Stimulated activated CD4-positive, alpha-beta T cell treated with anti-CD3 and anti-CD28 coated beads, Interleukin-2, amount 100 ng/mL, for 24 hours (primary cell): ENCODE data around the gene OBP2B.
"Not testable (repeated sequence)": the region's sequence is repeated elsewhere in the genome, so short reads cannot be mapped to it uniquely, and the experiment has no call there.

Source experiments
- DNase-seq, 2 donors: peaks; one replicate each; pipeline ENCODE4 v3.0.0-alpha.2; 2020

The OBP2B gene

DNA sequence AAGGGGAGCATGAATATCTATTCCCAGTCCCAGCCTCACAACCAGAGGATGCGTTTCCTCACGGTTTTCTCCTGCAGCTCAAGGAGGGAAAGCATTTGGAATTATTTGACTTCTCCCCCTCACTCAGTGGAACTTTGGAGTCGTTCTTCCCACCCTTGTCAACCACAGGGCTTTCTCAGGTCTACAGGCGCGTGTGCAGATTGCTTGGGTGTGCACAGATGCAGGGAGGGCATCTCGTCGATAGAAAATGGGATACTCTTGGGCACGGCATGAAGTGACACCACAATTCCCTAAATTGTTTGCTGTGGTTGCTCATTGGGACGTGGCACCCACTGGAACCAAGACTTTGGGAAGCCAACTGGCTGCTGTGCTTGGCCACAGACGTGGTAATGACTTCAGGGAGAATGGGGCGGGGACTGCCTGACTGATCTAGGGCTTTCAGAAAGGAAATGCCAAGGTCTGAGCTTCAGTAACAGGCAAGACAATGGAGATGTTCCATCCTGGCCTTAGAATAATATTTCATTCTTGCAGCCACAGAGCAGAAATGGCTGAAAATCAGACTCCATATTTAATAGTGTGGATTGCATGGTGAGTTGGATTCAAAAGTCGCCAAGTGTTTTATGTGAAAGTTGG is 12.2 kb upstream of the OBP2B start:
- DNase-seq: no peak

DNA sequence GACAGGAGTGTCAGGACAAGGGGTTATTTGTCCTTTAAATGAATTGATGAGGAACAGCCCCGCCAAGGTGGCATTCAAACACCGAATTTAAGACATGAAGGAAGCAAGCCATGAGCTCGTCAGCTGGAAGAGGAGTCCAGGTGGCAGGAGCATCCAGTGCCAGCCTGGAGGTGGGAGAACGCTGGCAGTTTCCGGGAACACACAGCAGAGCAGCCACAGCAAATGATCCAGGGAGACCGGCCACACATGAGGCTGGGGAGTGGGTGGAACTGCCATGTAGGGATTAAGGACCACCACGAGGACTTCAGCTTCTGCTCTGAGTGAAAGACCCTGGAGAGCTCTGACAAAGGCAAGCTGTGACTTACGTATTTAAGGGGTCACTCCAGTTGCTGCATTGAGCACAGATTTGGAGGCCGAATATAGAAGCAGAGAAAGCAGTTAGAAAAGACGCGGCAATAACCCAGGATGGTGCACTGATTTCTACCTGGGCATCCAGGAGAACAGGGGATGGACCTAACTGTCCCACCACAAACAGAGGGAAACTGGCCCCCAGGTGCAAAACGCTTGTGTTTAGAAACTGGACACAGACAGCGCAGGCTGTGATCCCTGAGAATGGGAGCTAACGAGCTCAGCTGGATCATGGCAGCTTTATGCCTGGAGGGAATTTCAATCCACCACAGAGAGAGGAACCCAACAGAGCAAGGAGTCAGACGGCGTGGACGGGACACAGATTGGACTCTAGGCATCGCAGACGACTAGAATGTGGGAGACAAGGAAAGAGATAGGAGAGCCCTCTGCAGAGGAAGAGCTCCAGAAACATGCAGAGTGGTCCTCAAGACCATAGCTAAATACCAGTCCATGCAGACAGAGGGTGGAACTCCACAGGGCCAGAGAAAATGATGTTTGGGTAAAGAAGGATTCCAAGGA is 9.3 kb upstream of the OBP2B start:
- not testable (repeated sequence) for DNase-seq

DNA sequence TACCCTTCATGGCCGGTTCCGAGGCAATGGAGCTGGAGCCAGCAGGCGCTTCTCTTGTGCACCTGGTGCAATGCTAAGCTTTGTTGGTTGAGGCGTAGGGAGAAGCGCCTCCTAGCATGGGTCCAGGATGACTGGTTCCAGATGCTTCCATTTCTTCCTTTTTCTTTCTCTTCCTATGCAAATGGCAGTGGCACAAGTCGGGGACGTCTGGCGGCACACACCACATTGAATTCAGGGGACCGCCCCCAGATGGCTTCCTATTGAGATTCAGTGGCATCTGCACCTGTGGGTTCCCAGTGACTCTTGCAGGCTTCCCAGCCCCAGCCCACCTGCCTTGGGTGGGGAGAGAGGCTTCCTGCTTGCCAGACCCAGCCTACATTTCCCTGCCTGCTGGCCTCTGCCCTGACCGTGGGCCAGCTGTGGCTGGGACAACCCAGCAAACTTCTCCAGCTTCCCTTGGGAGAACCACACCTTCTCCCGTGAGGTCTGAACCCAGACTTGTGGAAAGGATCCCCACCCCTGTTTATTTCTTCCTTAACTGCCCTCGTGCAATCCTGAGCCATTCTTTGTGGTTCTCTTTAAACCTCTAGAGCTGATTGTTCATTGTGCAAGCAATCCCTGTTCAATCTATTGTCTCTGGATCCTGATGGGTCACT is 8.4 kb upstream of the OBP2B start:
- not testable (repeated sequence) for DNase-seq

DNA sequence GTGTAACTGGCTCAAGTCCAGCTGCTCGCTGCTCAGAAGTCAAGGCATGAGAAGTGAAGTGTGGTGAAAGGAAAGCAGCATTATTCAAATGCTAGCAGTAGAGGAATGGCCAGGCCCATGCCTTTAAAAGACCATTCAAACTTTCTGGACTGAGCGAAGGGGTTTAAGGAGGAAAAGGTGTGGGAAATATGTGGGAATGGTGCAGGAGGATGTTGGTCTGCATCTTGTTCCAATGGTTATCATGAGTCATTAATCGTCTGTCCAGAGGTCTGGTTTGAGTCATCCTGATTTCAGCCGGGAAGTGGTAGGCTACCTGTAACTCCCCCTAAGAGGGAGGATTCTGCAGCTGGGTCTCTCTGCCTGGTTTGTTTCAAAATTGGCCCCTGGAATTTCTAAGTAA is 5.2 kb upstream of the OBP2B start:
- DNase-seq: not testable (repeated sequence)

DNA sequence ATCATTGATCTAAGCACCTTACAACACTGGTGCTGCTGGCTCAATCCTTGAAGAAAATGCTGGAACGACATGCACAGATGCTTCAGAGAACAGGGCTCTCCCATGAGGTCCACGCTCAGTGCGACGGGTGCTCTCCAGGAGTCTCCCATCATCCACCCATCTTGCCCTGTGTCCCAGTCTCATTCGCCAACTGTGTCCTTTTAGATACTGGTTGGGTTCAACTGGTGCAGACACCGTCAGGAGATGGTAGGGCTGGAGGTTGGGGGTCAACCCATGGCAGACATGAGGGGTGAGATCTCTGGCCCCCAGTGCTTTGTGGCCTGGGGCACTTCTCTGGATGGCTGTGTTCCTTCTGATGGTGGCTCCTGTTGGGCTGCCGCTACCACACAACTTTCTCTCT is 1.6 kb upstream of the OBP2B start:
- no peak for DNase-seq

DNA sequence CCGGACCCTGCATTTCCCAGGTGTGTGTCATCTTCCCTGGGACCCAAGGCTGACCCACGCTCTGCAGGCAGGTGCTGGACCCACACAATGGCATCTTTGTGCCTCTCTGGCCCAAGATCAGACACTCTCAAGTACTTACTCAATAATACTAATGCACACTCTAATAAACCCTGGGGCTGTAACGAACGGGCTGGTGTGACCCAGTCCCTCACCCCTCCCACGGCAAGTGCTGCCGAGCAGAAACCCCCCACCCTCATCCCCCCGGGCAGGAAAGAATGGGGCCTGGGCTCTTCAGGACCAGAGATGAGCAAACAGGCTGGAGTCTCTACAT is 1.1 kb upstream of the OBP2B start:
- DNase-seq: no peak

DNA sequence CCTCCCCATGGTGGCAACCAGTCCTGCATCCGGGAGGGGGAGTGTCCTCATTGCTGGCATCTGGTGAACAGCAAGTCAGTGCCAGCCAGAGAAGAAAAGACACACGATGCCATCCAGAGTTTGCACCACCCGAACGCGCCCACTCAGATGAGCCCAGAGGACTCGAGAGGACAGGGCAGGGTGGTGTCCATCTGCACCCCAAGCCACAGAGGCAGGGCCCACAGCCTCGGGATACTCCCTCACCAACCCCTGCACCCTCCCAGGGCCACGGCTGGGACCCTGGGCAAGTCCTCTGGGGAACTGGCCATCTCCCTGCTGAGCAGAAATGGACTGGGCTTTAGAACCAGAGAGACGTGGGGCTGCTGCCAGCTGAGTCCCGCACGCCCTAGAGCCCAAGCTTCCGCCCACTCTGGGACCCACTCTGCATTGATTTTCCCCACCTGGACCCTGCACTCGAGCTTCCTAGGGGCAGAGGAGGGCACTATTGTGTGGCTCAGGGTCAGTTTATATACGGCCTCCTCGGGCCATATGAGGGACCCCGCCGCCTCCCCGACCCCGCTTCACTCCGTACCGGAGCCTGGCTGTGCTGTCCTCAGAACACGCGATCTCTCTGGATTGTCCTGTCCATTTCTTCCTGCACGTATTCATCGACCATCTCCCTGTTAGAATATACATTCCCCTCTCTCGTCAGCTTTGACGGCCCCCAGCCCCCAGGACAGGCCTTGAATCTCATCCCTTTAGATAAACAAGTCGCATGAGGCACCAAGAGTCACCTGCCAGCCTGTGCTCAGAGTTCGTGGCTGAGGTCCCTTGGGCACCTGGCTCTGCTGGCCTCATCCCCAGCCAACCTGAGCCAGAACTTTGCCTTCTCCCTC is 514 bp upstream of the OBP2B start:
- not testable (repeated sequence) for DNase-seq

DNA sequence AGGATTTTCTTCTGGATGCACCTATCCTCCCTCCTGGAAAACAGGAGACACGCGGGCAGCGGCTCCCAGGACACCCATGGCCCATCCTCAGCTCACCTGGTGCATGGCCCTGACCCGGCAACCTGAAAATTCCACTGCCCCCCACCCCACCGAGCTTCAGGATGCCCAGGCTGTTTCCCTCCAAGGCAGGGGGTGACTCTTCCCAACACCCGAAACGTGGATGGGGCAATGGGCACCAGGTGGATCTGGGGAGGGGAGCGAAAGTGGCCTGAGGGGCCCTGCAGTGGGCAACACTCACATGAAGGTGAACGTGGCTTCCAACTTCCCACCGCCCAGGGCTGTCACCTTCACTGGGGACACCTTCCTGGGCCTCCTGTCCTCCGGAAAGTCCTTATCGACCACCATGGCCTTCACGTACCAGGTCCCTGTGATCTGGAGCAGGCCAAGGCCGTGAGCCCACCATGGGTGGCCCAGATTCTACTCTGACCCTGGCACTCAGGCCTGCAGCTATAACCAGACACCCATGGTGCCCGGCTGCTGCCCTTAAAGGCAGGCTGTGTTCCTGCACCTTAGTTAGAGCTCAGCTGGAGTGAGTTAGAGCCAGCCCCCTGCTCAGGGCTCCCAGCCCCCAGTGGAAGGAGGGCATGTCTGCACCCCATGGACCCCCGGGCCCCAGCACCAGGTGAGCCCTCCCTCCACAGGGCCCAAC is 725 bp downstream of the OBP2B start:
- DNase-seq: not testable (repeated sequence)

DNA sequence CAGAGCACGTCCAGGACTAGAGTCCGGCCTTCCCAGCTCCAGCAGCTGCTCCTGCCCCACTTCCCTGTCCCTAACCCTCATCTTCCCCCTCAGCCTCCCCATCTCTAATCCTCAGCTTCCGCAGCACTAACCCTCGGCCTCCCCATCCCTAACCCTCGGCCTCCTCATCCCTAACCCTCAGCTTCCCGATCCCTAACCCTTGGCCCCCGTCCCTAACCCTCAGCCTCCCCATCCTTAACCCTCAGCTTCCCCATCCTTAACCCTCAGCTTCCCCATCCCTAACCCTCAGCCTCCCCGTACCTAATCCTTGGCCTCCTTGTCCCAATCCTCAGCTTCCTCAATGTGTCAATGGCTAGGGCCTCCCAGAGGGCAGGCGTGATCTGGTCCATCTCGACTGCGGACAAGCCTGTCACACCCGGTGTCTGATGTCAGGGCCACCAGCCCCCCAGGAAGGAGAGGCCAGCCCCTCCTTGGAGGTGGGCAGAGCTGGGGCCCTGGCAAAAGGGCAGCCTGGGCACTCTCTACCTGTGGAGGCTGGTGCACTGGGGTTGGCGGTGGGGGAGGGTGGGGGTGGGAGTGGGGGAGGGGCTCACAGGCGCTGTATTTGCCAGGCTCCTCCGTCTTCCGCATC is 1.4 kb downstream of the OBP2B start:
- no peak for DNase-seq

DNA sequence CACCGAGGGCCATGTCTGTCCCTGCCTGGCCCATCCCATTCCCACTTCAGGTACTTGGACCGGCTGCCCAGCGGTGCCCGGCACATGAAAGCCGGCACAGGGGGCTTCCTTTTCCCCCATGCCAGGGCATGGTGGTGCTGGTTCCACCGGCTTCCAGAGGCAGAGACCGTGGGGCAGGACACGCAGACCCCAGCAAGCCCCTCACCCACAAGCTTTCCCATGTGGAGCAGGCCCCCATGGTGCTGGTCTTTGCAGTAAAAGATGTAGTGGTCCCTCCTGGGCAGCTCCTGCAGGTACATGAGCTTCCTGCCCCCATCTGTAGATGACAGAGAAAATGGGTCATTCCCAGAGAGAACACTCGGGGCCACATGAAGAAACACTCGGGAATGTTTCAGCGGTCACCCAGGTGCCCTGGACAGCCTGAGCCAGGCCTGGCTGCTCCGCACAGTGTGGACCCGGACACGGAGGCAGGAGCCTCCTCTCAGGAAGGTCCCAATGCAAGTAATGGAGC is 2.0 kb downstream of the OBP2B start:
- no peak for DNase-seq

DNA sequence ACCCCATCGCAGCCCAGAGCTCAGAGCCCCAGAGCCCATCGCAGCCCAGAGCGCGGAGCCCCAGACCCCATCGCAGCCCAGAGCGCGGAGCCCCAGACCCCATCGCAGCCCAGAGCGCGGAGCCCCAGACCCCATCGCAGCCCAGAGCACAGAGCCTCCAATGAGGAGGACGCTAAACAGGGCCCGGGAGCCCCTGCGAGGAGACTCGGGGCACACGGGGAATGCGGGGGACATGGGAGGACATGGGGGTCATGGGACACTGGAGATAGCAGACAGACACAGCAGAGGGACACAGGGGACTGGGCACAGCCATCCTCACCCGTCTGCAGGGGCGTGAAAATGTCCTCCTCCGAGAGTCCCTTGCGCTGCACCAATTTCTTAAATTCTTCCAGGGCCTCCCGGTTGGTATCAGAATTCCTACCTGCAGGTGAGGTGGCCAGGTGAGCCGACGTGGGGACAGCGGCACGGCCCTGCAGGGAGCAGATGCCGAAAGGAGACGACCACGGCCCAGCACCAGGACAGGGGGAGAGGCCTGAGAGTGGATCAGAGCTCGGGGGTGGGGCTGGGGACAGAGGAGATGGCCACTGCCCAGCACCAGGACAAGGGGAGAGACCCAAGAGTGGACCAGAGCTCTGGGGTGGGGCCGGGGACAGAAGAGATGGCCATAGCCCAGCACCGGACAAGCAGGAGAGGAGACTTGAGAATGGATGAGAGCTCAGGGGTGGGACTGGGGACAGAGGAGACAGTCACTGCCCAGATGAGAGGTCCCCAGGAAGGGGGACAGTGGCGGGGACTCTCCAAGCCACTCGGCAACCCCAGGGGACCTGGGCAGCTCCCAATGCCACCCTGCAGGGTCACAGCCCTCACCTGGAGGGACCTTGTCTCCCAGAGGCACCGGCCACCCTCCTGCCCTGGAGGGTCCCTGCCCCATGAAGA is 2.8 kb downstream of the OBP2B start:
- no peak for DNase-seq

DNA sequence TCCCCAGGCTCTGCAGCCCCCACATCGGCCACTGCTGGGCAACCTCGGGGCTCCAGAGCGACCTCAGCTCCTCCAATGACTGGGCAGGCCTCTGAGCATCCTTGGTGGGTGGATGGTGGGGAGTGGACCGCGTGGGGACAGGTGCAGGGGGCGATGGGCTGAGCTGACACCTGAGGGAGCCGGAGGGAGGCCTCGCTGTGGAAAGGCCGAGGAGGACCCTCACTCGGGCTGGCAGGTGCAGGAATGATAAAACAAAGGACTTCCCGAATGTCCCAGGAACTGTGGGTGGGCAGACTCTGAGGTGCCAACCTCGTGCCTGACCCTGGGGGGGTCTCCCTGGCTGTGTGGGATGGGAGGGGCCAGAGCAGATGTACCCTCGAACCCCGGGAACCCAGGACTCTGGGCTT is 3.6 kb downstream of the OBP2B start:
- not testable (repeated sequence) for DNase-seq

DNA sequence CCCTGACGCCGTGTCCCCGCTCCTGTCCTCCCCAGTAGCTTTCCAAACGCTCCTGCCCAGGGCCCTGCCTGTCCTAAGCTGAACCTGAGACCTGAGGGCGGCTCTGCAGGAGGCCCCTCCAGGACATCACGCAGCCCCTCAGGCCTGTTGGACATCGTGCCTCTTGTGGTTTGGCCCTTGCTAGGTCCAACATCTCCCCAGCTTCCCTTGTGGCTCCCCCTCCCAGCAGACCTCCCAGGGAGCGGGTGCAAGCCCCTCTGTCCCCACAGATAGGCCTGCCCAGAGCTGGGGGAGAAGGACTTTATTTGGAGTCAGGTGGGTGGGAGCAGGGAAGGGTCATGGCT is 4.1 kb downstream of the OBP2B start:
- DNase-seq: no peak

DNA sequence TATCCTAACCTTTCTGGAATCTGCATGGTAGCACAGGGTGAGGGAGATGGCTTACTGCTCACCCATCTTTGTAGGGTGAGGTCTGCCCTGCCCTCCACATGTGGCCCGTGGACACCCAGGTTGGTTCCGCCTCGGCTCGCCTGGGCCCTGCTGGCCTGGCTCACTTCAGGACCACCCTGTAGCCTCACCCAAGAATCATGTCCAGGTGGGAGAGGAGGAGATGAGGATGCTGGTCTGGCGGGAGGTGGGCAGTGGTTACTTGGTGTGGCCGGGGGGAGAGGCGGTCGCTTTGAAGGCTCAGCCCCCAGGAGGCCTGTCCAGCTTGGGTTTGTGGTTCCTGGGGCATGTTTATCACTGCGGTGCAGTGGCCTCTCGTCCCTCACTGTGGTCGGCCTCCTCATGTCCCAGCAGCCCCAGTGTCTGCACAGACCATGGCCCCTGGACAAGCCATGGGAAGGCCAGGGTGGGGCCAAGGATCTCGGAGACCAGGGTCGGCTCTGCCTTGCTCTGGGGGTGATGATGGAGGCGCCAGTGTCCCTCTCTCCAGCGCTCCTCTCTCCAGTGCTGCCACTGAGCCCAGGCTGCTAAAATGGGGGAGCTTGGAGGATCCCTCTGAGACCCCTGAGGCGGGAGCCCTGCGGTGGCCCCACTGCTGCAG is 4.6 kb downstream of the OBP2B start:
- DNase-seq: no peak

DNA sequence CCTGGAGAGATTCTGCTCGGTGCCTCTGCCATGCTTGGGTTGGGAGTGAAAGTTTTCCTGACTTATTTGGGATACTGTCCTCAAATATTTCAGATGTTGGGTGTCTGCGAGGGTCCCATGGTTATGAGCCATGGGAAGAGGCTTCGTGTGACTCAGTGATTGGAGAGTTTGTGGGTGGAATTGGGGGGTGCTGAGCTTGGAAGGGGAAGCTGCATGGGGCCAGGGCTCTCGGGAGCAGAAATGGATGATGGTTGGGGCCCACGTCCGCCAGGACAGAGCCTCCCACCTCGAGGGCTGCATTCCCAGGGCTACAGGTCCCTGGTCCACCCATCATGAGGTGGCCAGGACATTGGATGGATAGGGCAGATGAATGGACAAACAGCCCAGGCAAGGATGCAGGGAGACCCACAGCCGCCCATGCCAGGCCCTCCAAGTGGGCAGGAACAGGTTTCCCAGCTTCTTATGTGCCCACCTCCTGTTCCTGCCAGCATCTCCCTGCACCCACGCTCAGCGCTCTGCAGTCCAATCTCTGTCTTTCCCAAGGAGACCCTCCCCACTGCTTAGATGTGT is 5.5 kb downstream of the OBP2B start:
- DNase-seq: no peak

DNA sequence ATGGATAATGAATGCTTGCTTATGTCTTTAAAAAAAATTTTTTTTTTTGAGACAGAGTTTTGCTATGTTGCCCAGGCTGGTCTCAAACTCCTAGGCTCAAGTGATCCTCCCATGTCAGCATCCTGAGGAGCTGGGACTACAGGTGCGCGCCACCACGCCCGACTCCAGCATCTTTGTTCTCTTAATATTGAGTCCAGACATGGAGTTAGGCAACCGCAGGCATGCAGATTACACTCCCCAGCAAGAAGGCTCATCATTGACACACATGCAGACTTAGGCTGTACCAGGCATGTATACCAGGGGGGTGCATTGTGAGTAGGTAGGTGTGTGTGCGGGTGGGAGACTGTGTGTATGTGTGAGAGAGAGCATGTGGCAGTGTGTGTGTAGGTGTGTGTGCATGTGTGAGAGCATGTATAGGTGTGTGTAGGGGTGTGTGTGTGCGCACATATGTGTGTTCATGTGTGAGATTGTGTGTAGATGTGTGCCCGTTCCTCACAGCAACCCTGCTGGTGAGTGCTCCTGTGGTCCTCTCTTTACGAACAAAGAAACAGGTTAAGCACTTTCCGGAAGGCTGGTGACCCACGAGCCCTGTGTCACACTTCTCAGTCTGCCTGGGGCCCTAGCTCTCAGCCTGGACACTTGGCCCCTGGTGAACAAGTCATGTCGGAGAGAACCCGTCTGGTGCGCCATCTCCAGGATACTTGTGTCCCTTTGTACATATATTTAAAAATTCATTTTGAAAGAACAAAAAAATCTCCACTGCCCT is 6.2 kb downstream of the OBP2B start:
- no peak for DNase-seq

DNA sequence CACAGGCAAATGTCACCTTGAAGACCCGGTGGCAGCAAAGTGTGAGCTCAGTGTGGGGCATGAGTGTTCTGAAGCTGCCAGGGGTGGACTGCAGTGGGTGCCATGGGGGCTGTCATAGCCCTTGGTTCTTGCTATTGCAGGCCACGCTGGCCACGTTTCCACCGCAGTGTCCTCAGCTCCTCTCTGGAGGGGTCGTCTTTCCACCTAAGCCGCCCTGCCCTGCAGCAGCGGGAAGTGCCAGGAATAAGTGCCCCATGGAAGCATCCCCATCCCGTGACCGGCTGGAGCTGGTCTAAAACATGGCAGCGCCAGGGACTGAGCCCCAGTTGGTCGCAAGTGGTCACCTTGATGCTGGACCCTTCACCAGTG is 6.9 kb downstream of the OBP2B start:
- no peak for DNase-seq

DNA sequence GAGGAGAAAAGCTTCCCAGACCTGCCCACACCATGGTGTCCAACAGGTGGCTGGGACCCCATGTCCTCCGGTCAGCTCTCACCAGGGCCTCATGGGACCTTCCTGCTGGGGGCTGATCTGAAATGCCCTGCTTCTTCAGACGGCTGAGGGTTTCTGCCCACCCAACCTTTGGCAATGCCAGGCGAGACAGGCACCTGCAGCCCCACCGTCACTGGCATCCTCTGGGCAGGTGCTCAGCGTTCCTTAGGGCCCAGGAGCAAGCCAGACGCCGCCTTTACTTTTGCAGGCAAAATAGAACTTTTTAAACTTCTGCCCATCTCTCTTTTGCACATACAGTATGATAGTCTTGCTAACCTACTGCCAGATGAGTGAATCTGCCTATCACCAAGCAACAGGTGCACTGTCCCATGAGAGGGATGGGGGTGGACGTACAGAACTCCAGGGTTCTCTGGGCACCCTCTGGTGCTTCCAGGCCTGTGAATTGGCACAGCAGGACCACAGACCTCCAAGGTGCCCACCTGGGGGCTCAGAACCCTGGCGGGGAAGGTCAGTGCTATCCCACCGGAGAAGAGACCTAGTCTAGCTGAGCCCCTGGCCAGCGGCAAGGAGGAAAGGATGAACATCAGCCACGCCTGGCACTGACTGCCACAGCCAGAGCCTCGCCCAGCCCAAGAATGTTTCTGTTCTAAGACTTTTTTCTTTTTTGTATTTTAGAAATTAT is 7.5 kb downstream of the OBP2B start:
- DNase-seq: no peak
